DMS153 treated with DMSO at 0.1 percent for 48 hours (cell line): ENCODE data around the gene PRLHR.
A peak's percentile ranks its signal among the peaks of the same experiment; 100 is the strongest.

Source experiments
- DNase-seq: peaks from one replicate; lab custom pipeline; 2025; ENCODE audit not compliant: unreplicated experiment; lab: John Stamatoyannopoulos, UW

Gene PRLHR

GRCh38 chr10:118587881-118588651 is 7.4 kb downstream of the PRLHR start:
- no peak for DNase-seq

- DNase-seq: no peak
Measured at GRCh38 chr10:118586911-118587310, 8.5 kb downstream of the PRLHR start.

GRCh38 chr10:118585794-118586193 is 9.7 kb downstream of the PRLHR start:
- DNase-seq: no peak

GRCh38 chr10:118585234-118585633 is 10.2 kb downstream of the PRLHR start:
- no peak for DNase-seq

DNA sequence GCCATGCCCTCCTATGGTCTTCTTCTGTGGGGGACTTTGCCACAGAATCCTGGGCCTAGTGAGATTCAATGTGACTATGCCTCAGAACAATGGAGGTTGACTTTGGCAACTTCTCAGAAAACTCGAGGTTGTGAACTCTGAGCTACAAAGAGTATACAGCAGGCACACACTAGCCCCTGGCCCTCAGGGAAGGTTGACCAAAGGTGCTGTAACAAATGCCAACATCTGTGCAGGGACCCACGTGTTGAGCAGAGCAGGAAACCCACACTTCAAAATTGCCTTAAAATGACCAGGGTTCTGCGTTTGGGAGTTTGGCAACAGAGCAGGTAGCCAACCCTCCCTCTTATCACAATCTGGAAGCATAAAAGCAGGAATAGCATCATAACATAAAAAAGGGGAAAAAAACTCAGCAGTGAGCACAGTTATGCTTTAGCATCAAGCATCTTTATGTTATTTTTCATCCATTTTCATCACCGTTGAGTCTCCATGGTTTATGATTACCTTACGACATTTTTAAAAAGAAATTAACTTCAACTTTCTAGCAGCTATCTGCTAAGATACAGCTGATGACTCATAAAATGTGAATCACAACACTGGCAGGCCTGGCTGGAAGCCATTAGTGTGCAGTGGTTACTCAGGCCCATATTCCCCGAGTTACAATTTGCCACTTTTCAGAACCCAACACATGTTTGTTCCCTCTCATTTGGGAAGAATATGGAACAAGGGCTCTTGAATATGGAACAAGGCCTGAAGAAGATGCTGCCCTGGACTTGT is 11.1 kb downstream of the PRLHR start:
- no peak for DNase-seq

DNA sequence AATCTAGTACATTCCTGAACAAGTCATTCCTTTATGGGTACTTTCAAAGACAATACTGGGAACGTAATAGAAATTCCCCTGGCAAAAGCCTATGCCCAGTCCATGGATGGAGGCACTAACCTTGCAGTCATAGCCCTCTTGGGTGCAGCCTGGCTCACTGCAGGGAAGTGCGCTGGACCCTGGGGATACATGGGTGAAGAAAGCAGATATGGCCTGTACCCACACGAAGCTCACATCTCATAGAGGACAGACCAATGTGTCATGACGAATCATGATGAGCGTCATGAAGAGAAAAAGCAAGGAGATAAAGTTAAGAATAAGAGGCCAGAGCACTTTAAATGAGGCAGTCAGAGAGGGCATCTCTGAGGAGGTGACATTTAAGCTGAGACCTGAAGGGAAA is 11.8 kb downstream of the PRLHR start:
- DNase-seq: no peak

- DNase-seq: no peak
Measured at GRCh38 chr10:118582511-118582910, 12.9 kb downstream of the PRLHR start.

DNA sequence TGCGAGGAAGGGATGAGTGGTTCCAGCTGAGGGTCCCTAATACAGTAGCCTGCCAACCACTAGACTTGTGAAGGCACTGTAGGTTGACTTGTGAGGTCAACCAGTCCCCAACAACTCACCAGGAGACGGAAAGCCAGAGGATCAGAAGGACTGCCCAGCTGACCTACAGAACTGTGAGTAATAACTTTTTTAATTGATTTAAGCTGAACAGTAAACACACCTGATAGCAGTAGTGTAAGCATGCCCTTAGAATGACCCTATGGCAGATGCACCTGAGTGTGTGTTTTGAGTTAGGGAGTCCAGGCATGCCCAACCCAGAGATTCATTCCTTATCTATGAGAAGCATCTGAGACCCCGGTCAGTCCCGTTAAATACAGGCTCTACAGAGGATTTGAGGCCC is 14.1 kb downstream of the PRLHR start:
- DNase-seq: no peak

GRCh38 chr10:118580702-118581101 is 14.7 kb downstream of the PRLHR start:
- no peak for DNase-seq

- no peak for DNase-seq
Measured at GRCh38 chr10:118573512-118573911, 21.9 kb downstream of the PRLHR start.

DNA sequence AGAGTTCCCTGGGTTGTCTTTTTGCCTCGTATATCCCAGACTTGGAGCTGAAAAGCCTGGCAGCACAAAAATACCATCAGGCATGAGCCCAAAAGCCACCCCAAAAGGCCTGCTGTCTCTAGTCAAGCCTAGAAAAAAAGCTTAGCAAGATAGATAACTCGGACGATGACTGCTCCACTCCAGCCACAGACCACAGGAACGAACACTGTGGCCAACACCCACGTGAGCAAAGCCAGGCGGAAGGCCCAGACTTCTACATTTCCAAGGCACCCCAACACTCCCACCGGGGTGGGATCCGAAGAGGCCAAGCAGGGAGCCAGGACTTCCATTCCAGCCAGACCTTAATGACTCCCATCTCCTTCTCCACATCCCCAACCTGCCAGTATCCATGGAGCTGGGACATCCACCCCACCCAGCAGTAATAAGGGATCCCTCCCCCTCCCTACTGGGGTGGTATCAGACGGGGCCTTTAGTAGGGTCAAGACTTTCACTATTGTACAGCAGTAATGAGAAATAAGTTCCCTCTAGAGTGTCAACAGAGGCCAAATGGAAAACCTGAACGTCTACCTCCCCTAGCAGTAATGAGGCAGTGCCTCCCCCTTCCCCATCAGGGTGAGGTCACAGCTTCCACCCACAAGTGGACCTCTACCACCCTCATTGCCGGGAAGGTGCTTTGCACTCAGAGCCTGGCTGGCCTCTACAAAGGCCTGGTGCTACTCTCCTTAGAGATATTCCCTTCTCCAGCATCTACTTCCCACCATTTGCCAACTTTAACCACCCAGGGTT is 23.0 kb downstream of the PRLHR start:
- no peak for DNase-seq

DNA sequence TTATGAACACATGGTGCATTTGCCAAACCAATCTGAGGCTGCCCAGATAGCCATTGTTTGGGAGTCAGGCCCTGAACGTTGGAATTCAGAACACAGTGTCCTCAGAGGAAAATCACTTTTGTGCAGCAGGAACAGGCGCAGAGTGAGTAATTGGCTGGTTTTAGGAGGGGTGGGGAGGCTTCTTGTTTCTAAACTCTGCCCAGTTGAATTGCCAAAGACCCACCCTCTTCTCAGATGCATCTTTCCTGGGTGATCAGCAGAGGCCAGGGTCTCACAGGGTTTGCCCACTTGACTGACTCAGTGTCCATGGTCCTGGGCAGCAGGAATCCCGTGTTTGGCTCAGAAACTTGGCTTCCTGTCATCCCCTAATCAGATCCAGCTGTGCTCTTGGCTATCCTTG is 24.3 kb downstream of the PRLHR start:
- no peak for DNase-seq

GRCh38 chr10:118570591-118570990 is 24.9 kb downstream of the PRLHR start:
- DNase-seq: no peak

DNA sequence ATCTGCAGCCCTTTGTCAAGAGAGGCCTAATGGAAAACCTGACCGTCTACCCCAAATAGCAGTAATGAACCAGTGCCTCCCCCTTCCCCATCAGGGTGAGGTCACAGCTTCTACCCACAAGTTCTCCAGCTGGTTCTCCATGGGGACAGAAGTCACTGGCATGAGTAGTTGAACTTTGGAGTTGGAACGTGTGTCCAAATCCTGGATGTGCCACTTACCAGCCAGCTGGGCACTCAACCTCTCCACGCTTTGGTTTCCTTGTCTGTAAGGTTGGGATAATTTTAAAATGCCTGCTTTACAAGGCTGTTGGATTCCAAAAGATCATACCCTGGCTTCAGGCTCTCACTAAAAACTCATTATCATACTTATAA is 25.6 kb downstream of the PRLHR start:
- DNase-seq: no peak

GRCh38 chr10:118569241-118569881 is 26.1 kb downstream of the PRLHR start:
- no peak for DNase-seq

GRCh38 chr10:118568327-118568848 is 27.1 kb downstream of the PRLHR start:
- peak; percentile 22 for DNase-seq

- no peak for DNase-seq
Measured at GRCh38 chr10:118567701-118568248, 27.7 kb downstream of the PRLHR start.

GRCh38 chr10:118566911-118567310 is 28.5 kb downstream of the PRLHR start:
- DNase-seq: no peak

GRCh38 chr10:118565301-118566075 is 30.0 kb downstream of the PRLHR start:
- no peak for DNase-seq

DNA sequence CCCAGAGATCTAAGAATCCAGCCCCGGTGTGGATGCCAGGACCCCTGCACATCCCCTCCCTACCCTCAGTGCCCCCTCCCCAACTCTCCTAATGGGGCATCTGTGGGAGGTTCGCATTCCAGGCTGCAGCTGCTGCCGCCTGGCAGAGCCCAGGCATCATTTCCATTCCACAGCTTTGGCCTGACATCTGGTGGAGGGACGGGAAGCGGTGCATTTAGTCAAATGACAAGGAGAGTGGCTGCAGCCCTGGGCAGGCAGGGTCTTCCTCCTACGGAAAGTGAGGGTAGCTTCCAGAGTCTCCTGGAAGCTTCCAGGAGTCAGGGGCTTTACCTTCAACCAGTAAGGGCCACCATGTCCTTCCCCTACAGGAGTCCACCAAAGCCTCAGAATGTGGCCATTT is 30.8 kb downstream of the PRLHR start:
- DNase-seq: no peak
